ENCODE measurements around the gene NGFR.
"Not testable (repeated sequence)": the region's sequence is repeated elsewhere in the genome, so short reads cannot be mapped to it uniquely, and the experiment has no call there.

The NGFR gene

GRCh38 chr17:49497148-49498028 lies 2.3 kb downstream of the NGFR start:
- H3K4me3 ChIP-seq (ENCODE audit: low read length) = no peak overlapping the region
- TF ChIP-seq ZNF274 (IDR thresholded peaks at IDR 0.05; ENCODE audit: low read depth, low read length) = no peak

GRCh38 chr17:49498029-49498615 lies 3.0 kb downstream of the NGFR start:
- no peak for TF ChIP-seq ZNF274 (IDR thresholded peaks at IDR 0.05; ENCODE audit: low read depth, low read length)
- no peak overlapping the region for H3K4me3 ChIP-seq (ENCODE audit: low read length)

GRCh38 chr17:49501496-49501895 lies 6.4 kb downstream of the NGFR start:
- no peak overlapping the region for H3K4me3 ChIP-seq (ENCODE audit: low read length)
- TF ChIP-seq ZNF274 (IDR thresholded peaks at IDR 0.05; ENCODE audit: low read depth, low read length) = no peak

- H3K4me3 ChIP-seq (ENCODE audit: low read length) = no peak overlapping the region
- no peak for TF ChIP-seq ZNF274 (IDR thresholded peaks at IDR 0.05; ENCODE audit: low read depth, low read length)
Measured at GRCh38 chr17:49502254-49502653, 7.2 kb downstream of the NGFR start.

- not testable (repeated sequence) for H3K4me3 ChIP-seq (ENCODE audit: low read length)
Measured at GRCh38 chr17:49502680-49503079, 7.6 kb downstream of the NGFR start.

- no peak overlapping the region for H3K4me3 ChIP-seq (ENCODE audit: low read length)
- TF ChIP-seq ZNF274 (IDR thresholded peaks at IDR 0.05; ENCODE audit: low read depth, low read length) = no peak
Measured at GRCh38 chr17:49504369-49504768, 9.3 kb downstream of the NGFR start.

- H3K4me3 ChIP-seq (ENCODE audit: low read length) = no peak overlapping the region
- TF ChIP-seq ZNF274 (IDR thresholded peaks at IDR 0.05; ENCODE audit: low read depth, low read length) = no peak
Measured at GRCh38 chr17:49505854-49506253, 10.8 kb downstream of the NGFR start.

- no peak for TF ChIP-seq ZNF274 (IDR thresholded peaks at IDR 0.05; ENCODE audit: low read depth, low read length)
- H3K4me3 ChIP-seq (ENCODE audit: low read length) = no peak overlapping the region
Measured at GRCh38 chr17:49506282-49506681, 11.2 kb downstream of the NGFR start.

GRCh38 chr17:49508061-49508865 lies 13.2 kb downstream of the NGFR start:
- TF ChIP-seq ZNF274 (IDR thresholded peaks at IDR 0.05; ENCODE audit: low read depth, low read length) = no peak
- H3K4me3 ChIP-seq (ENCODE audit: low read length) = no peak overlapping the region

GRCh38 chr17:49508866-49509587 lies 13.9 kb downstream of the NGFR start:
- H3K4me3 ChIP-seq (ENCODE audit: low read length) = no peak overlapping the region
- TF ChIP-seq ZNF274 (IDR thresholded peaks at IDR 0.05; ENCODE audit: low read depth, low read length) = no peak

GRCh38 chr17:49509588-49509917 lies 14.5 kb downstream of the NGFR start:
- TF ChIP-seq ZNF274 (IDR thresholded peaks at IDR 0.05; ENCODE audit: low read depth, low read length) = no peak
- H3K4me3 ChIP-seq (ENCODE audit: low read length) = no peak overlapping the region

- H3K4me3 ChIP-seq (ENCODE audit: low read length) = no peak overlapping the region
- no peak for TF ChIP-seq ZNF274 (IDR thresholded peaks at IDR 0.05; ENCODE audit: low read depth, low read length)
Measured at GRCh38 chr17:49510059-49510719, 15.1 kb downstream of the NGFR start.

GRCh38 chr17:49510720-49511110 lies 15.6 kb downstream of the NGFR start:
- TF ChIP-seq ZNF274 (IDR thresholded peaks at IDR 0.05; ENCODE audit: low read depth, low read length) = no peak
- no peak overlapping the region for H3K4me3 ChIP-seq (ENCODE audit: low read length)

GRCh38 chr17:49511810-49512209 lies 16.7 kb downstream of the NGFR start:
- no peak for TF ChIP-seq ZNF274 (IDR thresholded peaks at IDR 0.05; ENCODE audit: low read depth, low read length)
- H3K4me3 ChIP-seq (ENCODE audit: low read length) = no peak overlapping the region
